LNCaP clone FGC (cell line): ENCODE measurements around the gene ABCC8.

Source experiments
- DNase-seq: peaks from one replicate; pipeline ENCODE4 v3.0.0-alpha.2; 2011; ENCODE audit warnings: low read depth
- H3K4me3 ChIP-seq: 2 replicates; pipeline ENCODE4 v1.5.1; 2011; ENCODE audit warnings: mild to moderate bottlenecking, low read depth, low read length, control low read depth
- TF ChIP-seq, protein P1 (sequence below): IDR thresholded peaks from 2 replicates; pipeline ENCODE4 v1.5.1; 2012; ENCODE audit warnings: mild to moderate bottlenecking; ENCODE audit not compliant: control insufficient read depth, insufficient read depth; ENCODE audit errors: extremely low read depth

ABCC8 gene

GRCh38 chr11:17423533-17424310 is 52.9 kb downstream of the ABCC8 start:
- H3K4me3 ChIP-seq = no peak overlapping the region
- DNase-seq = no peak
- TF ChIP-seq, protein P1, sequence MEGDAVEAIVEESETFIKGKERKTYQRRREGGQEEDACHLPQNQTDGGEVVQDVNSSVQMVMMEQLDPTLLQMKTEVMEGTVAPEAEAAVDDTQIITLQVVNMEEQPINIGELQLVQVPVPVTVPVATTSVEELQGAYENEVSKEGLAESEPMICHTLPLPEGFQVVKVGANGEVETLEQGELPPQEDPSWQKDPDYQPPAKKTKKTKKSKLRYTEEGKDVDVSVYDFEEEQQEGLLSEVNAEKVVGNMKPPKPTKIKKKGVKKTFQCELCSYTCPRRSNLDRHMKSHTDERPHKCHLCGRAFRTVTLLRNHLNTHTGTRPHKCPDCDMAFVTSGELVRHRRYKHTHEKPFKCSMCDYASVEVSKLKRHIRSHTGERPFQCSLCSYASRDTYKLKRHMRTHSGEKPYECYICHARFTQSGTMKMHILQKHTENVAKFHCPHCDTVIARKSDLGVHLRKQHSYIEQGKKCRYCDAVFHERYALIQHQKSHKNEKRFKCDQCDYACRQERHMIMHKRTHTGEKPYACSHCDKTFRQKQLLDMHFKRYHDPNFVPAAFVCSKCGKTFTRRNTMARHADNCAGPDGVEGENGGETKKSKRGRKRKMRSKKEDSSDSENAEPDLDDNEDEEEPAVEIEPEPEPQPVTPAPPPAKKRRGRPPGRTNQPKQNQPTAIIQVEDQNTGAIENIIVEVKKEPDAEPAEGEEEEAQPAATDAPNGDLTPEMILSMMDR = no peak

DNA sequence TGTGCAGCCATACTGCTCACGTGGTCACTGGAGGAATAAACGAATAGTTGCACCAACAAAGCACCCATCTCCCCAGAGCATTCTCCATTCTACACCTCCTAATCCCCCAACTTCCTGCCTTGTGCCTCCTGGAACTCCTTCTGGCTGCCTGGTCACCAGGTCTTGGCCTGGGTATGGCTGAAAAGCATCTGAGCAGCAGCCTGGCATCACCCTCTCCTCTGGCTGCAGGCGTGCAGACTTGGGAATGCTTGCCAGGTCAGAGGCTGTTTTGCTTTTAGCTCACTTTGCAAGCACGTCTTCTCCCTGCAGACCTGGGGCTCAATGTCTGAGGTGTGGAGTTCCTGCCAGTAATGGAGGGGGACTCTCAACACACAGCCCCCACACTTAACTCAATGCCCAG is 54.9 kb downstream of the ABCC8 start:
- no peak overlapping the region for H3K4me3 ChIP-seq
- TF ChIP-seq, protein P1 = no peak
- DNase-seq = no peak

GRCh38 chr11:17418444-17419081 is 58.1 kb downstream of the ABCC8 start:
- no peak overlapping the region for H3K4me3 ChIP-seq
- TF ChIP-seq, protein P1 = no peak
- no peak for DNase-seq

DNA sequence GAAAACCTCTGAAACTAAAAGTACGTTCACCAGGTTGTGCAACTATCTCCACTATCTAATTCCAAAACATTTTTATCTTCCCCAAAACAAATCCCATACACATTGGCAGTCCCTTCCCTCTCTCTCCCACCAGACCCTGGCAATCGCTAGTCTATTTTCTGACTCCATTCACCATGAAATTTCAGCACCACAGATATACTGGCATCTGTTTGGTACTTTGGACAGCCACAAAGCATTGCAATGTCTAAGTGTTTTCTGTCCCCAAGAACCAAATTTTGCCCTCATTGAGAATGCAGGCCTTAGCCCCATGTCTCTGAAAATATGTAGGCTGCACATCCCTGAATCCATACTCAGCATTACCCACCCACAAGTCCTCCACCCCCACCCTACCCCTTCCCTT is 60.2 kb downstream of the ABCC8 start:
- no peak overlapping the region for H3K4me3 ChIP-seq
- no peak for DNase-seq
- TF ChIP-seq, protein P1 = no peak

DNA sequence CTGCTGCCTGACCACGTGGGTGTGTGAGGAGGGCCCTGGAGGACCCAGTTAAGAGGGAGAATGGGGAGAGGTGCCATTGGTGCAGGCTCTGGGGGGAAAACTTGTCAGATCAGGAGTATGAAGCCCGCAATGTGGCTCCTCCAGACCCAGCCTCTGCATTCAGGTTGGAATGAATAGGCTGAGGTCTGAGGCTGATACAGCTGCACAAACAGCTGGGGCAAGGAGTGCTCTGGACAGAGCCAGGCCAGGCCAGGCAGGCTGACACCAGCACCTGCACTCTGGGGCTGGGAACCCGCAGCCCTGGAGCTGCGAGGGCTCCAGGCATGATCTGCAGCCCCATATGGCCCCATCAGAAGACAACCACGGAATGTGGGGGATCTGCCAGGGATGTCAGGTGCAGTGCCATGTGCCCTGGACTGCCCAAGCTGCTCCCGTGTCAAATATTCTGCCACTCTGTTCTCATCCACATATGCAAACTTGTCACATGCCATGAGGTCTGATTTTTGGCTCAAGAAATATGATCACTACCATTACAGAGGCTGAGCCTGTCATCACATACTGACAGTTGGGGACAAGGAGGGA is 61.0 kb downstream of the ABCC8 start:
- H3K4me3 ChIP-seq = no peak overlapping the region
- DNase-seq = no peak
- TF ChIP-seq, protein P1 = no peak

DNA sequence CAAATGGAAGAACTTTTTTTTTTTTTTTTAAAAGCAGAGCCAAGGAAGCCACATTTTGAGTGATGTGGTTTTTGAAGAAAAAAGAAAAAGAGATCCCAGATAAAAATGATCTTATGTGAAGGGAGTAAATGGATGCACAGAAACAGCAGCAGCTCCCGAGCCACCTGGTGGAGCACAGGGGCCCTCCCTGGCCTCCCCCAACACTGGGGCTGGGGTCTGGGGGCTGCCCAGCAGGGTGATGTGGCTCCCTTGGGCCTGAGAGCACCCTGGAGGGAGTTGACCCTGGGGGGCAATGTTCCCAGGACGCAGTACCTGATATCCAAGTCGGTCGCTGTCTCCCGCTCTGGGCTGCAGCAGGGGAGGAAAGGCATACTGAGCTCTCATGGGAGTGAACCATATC is 61.7 kb downstream of the ABCC8 start:
- TF ChIP-seq, protein P1 = no peak
- no peak overlapping the region for H3K4me3 ChIP-seq
- no peak for DNase-seq
